HG03175 (cell line): ENCODE results near the gene PPFIA3.

Experiments used
- ATAC-seq: cut with Tn5 transposase; IDR thresholded peaks from one replicate; pipeline ENCODE4 v1.9.1; 2021; ENCODE audit warnings: mild to moderate bottlenecking, moderate library complexity; ENCODE audit not compliant: unreplicated experiment

The PPFIA3 gene

DNA sequence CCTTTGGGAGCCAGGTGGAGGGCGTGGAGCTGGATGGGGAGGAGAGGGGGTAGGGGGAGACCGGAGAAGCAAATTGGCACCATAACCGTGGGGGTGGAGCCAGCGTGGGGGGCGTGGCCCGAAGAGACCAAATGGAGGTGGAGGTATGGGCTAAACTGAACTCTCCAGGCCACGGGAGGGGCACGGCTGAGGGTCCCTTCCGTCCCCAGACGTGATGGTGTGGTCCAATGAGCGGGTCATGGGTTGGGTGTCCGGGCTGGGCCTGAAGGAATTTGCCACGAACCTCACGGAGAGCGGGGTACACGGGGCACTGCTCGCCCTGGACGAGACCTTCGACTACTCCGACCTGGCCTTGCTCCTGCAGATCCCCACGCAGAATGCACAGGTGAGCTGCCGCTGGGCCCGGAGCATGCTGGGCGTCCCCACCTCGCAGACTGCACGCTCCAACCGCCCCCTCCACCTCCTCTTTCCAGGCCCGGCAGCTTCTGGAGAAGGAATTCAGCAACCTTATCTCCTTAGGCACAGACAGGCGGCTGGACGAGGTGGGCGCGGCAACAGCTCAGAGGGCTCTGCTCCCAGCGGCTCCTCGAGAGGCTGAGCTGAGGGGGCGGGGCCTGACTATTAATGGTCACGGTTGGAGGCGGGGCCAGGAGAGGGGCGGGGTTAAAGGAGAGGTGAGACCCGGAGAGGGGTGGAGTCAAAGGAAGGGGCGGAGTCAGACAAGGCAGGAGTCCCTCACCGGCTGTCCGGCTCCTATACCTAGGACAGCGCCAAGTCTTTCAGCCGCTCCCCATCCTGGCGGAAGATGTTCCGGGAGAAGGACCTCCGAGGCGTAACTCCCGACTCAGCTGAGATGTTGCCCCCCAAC lies 29.7 kb downstream of the PPFIA3 start:
- no peak for ATAC-seq

DNA sequence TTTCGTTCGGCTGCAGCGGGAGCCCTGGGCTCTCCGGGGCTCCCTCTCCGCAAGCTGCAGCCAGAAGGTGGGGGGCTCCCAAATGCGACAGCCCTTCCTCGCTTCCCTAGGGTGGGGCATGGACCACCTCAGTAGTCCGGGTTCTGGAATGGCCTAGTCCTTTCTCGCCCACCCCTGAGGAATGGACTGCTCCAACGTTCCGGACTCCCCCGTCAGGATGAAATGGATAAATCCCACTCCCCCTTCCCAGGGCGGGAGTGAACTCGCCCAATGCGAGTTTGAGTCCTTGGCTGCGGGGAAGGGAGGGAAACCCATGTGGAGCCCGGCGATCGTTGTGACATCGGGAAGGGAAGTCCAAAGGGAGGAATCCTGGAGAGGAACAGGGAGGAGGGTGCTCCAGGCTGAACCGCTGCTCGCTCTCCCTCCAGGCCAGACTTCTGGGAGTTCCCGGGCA lies 30.3 kb downstream of the PPFIA3 start:
- ATAC-seq: no peak

- no peak for ATAC-seq
Measured at GRCh38 chr19:49150106-49150943, 31.0 kb downstream of the PPFIA3 start.

- no peak for ATAC-seq
Measured at GRCh38 chr19:49150944-49151243, 31.6 kb downstream of the PPFIA3 start.

DNA sequence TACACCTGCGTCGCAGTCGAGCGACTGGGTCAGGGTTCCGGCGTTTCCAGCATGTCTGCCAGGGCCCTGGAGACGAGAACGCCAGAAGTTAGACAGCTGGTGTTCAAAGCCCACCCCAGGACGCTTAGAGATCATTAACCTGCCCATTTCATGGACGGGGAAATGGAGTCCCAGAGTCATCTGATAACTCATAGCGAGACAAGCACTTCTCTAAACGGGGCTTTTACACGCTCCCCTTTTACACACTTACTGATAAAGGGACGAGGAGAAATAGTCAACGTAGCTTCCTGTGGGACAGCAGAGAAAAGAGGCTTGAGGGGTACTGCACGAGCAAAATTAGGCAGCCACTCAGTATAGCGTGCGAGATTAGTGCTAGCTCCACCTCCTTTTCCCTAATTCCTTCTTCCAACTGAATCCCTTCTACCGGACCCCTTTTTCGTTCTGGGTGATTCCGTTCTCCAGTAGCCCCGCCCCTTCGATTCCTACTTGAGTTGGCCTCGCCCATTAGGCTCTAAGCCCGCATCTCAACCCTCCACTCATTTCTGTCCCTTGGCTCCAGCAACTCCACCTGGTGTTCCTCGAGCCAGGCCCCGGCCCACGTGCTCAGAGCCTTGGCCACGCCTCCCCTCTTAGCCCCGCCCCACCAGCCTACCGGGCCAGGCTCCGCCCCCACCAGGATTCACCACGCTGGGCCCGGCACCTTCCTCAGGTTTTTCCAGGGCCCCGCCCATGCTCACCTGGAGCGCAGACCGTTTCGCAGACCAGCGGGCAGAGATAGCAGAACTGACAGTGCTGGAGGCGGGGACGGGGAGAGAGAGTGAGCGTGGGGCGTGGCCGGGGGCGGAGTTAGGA lies 32.1 kb downstream of the PPFIA3 start:
- no peak for ATAC-seq

GRCh38 chr19:49152119-49152550 lies 32.8 kb downstream of the PPFIA3 start:
- ATAC-seq: no peak

GRCh38 chr19:49153167-49153809 lies 33.9 kb downstream of the PPFIA3 start:
- no peak for ATAC-seq

GRCh38 chr19:49154279-49154678 lies 34.9 kb downstream of the PPFIA3 start:
- no peak for ATAC-seq

DNA sequence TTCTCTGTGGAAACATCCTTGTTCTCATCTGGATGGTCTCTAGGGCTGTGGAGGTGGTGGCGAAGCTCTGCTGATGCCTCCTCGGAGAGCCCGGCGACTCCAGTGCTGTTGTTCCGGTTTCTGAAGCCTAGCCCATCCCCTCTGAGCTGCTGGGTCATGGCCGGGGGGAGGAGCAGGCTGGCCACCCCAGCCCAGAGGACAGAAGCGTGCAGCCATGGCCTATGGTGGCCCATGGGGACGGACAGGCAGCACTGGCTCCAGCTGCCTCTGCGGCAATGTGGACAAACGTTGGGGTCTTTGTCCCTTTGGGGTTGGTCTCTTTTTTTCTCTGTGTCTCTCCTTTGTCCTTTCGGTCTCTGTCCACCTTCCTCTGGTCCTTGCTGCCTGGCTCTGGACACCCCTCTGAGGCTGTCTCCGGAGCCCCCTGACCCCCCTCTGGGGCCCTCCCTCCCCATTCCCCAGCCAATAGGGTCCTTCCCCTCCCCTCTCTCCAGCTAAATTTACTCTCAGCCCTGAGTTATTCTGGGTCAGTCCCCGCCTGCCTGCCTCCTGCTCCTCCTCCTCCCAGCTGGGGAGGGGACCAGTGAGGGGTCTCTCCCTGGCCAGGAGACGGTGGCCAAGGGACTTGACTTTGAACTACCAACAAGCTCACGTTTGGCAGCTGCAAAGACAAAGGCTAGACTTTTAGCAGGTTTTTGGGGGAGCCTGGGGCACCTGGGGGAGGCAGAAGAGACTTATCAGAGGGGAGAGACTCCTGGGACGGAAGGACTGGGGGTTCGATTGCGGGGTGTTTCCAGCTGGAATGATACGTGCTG lies 35.9 kb downstream of the PPFIA3 start, which contains the start of gene HRC:
Gene HRC (minus strand): TSS at position 392 of the 815 bp plus-strand sequence. CDS start 159 bp downstream, at position 233.
- ATAC-seq: no peak

DNA sequence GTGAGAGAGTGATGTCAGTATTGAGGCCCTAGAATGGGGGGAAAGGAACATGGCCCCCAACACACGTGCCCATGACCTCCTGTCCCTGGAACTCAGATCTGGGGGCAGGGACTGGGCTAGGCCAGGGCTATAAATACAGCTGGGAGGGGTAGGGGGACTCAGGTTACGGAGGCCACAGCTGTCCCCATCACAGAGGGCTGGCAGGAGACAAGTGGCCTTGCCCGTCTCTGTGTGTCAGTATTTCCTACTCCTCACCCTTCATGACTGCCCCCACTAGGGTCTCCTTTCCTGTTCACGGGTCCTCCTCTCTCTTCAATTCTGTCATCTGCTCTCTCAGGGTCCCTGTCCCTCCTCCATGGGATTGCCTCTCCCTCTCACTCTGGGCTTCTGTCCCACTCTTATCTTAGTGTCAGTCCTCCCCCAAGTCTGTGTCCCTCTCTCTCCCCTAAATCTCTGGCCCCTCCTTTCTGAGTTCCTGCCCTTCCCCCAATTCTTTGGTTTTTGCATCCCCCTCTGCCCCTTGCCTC lies 36.5 kb downstream of the PPFIA3 start:
- no peak for ATAC-seq

DNA sequence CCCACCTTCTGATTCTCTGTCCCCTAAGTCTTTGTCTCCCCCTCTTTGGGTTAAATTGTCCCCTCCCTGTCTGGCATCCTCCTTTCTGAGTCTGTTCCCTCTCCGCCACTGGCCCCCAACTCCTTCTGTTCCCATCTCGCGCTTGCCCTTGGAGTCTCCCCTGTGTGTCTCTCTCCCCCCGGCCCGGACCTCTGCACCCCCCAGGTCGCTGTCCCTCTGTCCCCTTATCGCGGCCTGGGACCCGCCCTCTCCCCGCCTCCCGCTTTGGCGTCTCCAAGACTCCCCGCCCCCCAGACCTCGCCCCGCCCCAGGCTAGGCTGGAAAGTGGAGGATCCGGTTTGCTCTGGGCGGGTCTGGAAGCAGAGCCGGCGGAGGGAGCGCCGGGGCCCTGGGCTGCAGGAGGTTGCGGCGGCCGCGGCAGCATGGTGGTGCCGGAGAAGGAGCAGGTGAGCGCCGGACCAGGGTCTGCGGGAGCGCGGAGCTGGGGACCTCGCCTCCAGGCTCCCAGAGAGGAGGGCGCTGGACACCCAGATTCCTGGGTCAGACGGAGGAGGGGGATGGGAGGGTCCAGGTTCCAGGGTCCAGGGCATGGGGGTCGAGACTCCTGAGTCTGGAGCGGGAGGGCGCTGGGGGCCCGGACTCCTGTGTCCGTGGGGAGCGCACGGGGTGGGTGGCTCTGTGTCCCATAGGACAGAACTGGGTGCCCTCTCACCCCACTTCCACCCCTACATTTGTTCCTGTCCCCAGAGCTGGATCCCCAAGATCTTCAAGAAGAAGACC lies 38.3 kb downstream of the PPFIA3 start, which contains the start of gene TRPM4:
Gene TRPM4 (plus strand): TSS at position 348 of the 780 bp plus-strand sequence. CDS start 75 bp downstream, at position 423.
- ATAC-seq: no peak

DNA sequence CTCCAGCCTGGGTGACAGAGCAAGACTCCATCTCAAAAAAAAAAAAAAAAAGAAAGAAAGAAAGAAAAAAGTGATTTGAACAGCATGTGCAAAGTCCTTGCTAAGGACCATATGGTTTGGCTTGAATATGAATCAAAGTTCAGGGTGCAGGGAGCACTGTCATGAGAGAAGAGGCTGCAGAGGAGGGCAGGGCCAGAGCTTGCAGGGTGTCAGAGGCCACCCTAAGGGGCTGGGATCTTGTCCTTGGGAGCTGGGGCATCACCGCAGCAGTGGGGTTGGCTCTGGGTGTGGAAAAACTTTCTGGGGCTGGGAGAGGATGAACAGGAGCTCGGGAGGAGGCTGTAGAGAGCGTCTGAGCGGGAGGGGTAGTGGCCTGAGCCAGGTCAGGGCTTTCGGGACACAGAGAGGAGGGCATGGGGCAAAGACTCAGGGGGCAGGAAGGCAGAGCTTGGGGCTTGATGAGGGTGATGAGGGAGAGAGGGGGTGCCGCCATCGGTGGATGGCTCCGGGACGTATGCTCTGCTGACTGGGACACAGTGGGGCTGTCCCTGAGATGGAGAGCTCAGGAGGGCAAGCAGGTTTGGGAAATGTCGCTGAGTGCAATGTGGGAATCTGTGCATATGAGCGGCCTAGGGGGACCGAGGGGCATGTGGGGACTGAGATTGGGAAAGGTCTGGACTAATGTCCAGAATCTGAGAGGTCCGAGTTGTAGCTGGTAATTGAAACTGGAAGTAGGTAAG lies 41.3 kb downstream of the PPFIA3 start:
- ATAC-seq: no peak

GRCh38 chr19:49161987-49162386 lies 42.6 kb downstream of the PPFIA3 start:
- no peak for ATAC-seq

DNA sequence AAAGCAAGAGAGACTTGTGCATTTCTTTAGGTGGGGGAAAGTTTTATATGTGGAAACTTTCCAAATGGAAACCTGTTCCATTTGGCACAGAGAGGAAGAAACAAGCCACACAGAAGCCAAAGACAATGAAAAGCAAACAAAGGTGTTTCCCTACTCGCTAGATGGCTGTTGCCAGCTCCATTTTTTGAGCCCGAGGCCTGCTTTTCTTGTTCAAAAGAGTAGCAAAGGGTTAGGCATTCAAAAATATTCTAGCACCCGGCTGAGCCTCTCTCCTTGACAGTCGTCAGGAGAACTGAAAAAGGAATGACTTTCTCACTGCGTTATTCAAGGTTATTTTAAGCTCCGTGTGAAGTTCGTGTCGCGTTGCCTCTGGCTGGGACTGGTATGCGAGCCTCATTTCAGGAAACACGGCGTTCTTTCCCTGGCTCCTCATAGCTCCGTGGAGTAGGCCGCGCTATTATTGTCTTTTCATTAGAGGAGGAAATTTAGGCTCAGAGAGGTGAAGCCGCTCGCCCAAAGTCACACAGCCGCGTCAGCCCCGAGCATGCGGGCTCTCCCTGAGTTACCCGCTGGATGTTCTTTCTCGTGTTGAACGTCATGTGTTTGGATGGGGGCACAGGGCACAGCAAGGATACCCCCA lies 45.9 kb downstream of the PPFIA3 start:
- no peak for ATAC-seq

GRCh38 chr19:49165865-49166301 lies 46.5 kb downstream of the PPFIA3 start:
- no peak for ATAC-seq

DNA sequence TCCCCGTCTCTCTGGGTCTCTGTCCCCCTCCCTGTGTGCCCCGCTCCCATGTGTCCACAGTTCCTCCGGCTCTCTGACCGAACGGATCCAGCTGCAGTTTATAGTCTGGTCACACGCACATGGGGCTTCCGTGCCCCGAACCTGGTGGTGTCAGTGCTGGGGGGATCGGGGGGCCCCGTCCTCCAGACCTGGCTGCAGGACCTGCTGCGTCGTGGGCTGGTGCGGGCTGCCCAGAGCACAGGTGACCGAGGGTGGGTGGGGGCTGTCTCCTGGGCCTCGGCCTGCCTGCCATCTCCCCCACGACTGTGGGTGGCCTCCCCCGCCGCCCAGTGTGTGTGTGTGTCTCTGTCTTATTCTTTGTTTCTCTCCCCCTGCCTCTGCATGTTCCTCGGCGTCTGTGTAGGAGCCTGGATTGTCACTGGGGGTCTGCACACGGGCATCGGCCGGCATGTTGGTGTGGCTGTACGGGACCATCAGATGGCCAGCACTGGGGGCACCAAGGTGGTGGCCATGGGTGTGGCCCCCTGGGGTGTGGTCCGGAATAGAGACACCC lies 48.6 kb downstream of the PPFIA3 start:
- ATAC-seq: no peak

DNA sequence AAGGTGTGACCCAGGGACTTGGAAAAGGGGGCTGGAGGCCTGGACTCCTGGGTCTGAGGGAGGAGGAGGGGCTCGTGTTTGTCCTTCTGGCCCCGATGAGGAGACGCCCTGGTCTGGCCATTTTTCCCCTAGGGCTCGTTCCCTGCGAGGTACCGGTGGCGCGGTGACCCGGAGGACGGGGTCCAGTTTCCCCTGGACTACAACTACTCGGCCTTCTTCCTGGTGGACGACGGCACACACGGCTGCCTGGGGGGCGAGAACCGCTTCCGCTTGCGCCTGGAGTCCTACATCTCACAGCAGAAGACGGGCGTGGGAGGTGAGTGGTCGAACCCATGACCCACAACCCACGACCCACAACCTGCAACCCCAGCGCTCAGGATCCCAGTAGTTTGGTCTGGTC lies 49.1 kb downstream of the PPFIA3 start:
- ATAC-seq: no peak
